Stimulated activated CD4-positive, alpha-beta T cell treated with anti-CD3 and anti-CD28 coated beads, Interleukin-1b, Interleukin-23, amount 100 ng/mL, for 48 hours (primary cell): ENCODE measurements around the gene PCGF1.

Source experiments
- DNase-seq: peaks from one replicate; pipeline ENCODE4 v3.0.0-alpha.2; 2020

Gene PCGF1

GRCh38 chr2:74507145-74507925 lies at the start of gene PCGF1:
Gene PCGF1, minus strand, starts transcription at chr2:74507695. Its CDS starts 27 bp downstream, at chr2:74507668.
- DNase-seq = peak; percentile 97

- DNase-seq = no peak
These were observed 49.4 kb upstream of the PCGF1 start for GRCh38 chr2:74556831-74557370.

- no peak for DNase-seq
These were observed 48.7 kb upstream of the PCGF1 start for GRCh38 chr2:74556159-74556558.

- DNase-seq = no peak
These were observed 48.2 kb upstream of the PCGF1 start for GRCh38 chr2:74555610-74556103.

- peak; percentile 47 for DNase-seq
These were observed 47.5 kb upstream of the PCGF1 start for GRCh38 chr2:74554820-74555531.

- DNase-seq = peak; percentile 83
These were observed 46.7 kb upstream of the PCGF1 start, which contains the start of the genes DOK1 and LOXL3 for GRCh38 chr2:74553892-74554819. Gene DOK1, plus strand, starts transcription at chr2:74554720. Its CDS starts 35 bp downstream, at chr2:74554755. Gene LOXL3, minus strand, starts transcription at chr2:74553942. Its CDS starts 1,308 bp downstream, at chr2:74552634.

- DNase-seq = no peak
These were observed 45.7 kb upstream of the PCGF1 start for GRCh38 chr2:74552914-74553811.

GRCh38 chr2:74551942-74552913 lies 44.7 kb upstream of the PCGF1 start:
- no peak for DNase-seq

- no peak for DNase-seq
These were observed 44.0 kb upstream of the PCGF1 start for GRCh38 chr2:74551530-74551929.

- no peak for DNase-seq
These were observed 42.7 kb upstream of the PCGF1 start for GRCh38 chr2:74550231-74550630.

GRCh38 chr2:74548900-74549826 lies 41.7 kb upstream of the PCGF1 start:
- DNase-seq = no peak

GRCh38 chr2:74548285-74548899 lies 40.9 kb upstream of the PCGF1 start:
- DNase-seq = no peak

GRCh38 chr2:74546004-74546403 lies 38.5 kb upstream of the PCGF1 start:
- no peak for DNase-seq

- DNase-seq = no peak
These were observed 37.1 kb upstream of the PCGF1 start for GRCh38 chr2:74544634-74545033.

- no peak for DNase-seq
These were observed 35.5 kb upstream of the PCGF1 start for GRCh38 chr2:74542978-74543377.

- no peak for DNase-seq
These were observed 32.8 kb upstream of the PCGF1 start for GRCh38 chr2:74540291-74540690.

- DNase-seq = no peak
These were observed 31.4 kb upstream of the PCGF1 start for GRCh38 chr2:74538881-74539339.

GRCh38 chr2:74537140-74537539 lies 29.6 kb upstream of the PCGF1 start:
- no peak for DNase-seq
